IMR-90 (cell line): ENCODE results near the gene LOXL4. TPM values are rescaled to one million over a fixed set of nuclear protein-coding genes. Genes with fewer than 3 reads are reported as not detected.

Experiments
- ATAC-seq: fragments of 200-7000 bp; cut with Tn5 transposase; 2 replicates; pipeline ENCODE4 v1.9.1; 2020; ENCODE audit warnings: low read depth, mild to moderate bottlenecking, moderate library complexity
- BruUV-seq: library from RNA; stranded (reverse); fragments of 400-500 nt; replicated peaks from 2 replicates; lab custom pipeline; 2021; lab: Mats Ljungman, UMichigan
- CTCF ChIA-PET: fragments of 300-600 bp; formaldehyde crosslinking; extraction: SDS; loops from one replicate; lab custom pipeline; 2021; ENCODE audit warnings: antibody characterized with exemption; lab: Yijun Ruan, JAX
- POLR2A ChIA-PET: fragments of 300-600 bp; sonication (Branson Sonifier 250); formaldehyde crosslinking; loops from one replicate; lab custom pipeline; 2022; ENCODE audit warnings: antibody characterized with exemption; ENCODE audit not compliant: unreplicated experiment; lab: Charles Lee
- DNase-seq: peaks from one replicate; pipeline ENCODE4 v3.0.0; 2013
- H2AFZ ChIP-seq: replicated peaks from 2 replicates; pipeline ENCODE3; 2013; ENCODE audit warnings: low read length, mild to moderate bottlenecking; ENCODE audit not compliant: poor library complexity
- H2AK5ac ChIP-seq: 2 replicates; pipeline ENCODE4 v1.6.1; 2013; ENCODE audit warnings: low read depth, low read length, inconsistent platforms
- H2AK9ac ChIP-seq: replicated peaks from 2 replicates; pipeline ENCODE3; 2013; ENCODE audit warnings: mild to moderate bottlenecking, low read depth, low read length, moderate library complexity; ENCODE audit not compliant: poor library complexity
- H2BK120ac ChIP-seq: 2 replicates; pipeline ENCODE4 v1.6.1; 2013; ENCODE audit warnings: low read depth, low read length, inconsistent platforms
- H2BK15ac ChIP-seq: 3 replicates; pipeline ENCODE4 v1.6.1; 2013; ENCODE audit warnings: low read depth, low read length, inconsistent platforms
- H2BK20ac ChIP-seq: 2 replicates; pipeline ENCODE4 v1.6.1; 2013; ENCODE audit warnings: low read depth, mild to moderate bottlenecking, inconsistent platforms, low read length, moderate library complexity
- H2BK5ac ChIP-seq: 2 replicates; pipeline ENCODE4 v1.6.1; 2013; ENCODE audit warnings: mild to moderate bottlenecking, low read depth, low read length, inconsistent platforms; ENCODE audit not compliant: poor library complexity, severe bottlenecking
- H3K14ac ChIP-seq: replicated peaks from 2 replicates; pipeline ENCODE4 v1.6.1; 2013; ENCODE audit warnings: low read depth, low read length, inconsistent platforms
- H3K18ac ChIP-seq: 2 replicates; pipeline ENCODE4 v1.6.1; 2013; ENCODE audit warnings: low read depth, low read length, control low read depth
- H3K23ac ChIP-seq: 2 replicates; pipeline ENCODE4 v1.6.1; 2013; ENCODE audit warnings: low read depth, low read length, inconsistent platforms
- H3K27ac ChIP-seq: 2 replicates; pipeline ENCODE4 v1.5.1; 2013; ENCODE audit warnings: mild to moderate bottlenecking, control low read depth, low read length; ENCODE audit not compliant: insufficient read depth
- H3K27me3 ChIP-seq: 2 replicates; pipeline ENCODE4 v1.6.1; 2013; ENCODE audit warnings: low read length; ENCODE audit not compliant: control insufficient read depth, insufficient read depth
- H3K36me3 ChIP-seq: 2 replicates; pipeline ENCODE4 v1.6.1; 2013; ENCODE audit warnings: low read length, mixed read lengths; ENCODE audit not compliant: control insufficient read depth, insufficient read depth
- H3K4ac ChIP-seq: 2 replicates; pipeline ENCODE4 v1.6.1; 2013; ENCODE audit warnings: low read depth, low read length, inconsistent platforms
- H3K4me1 ChIP-seq: 2 replicates; pipeline ENCODE4 v1.6.1; 2013; ENCODE audit warnings: low read length, mixed read lengths; ENCODE audit not compliant: control insufficient read depth, insufficient read depth
- H3K4me2 ChIP-seq: 2 replicates; pipeline ENCODE4 v1.6.1; 2013; ENCODE audit warnings: low read depth, mild to moderate bottlenecking, control low read depth, low read length, moderate library complexity
- H3K4me3 ChIP-seq: 2 replicates; pipeline ENCODE4 v1.5.1; 2013; ENCODE audit warnings: low read depth, mild to moderate bottlenecking, control low read depth, low read length, moderate library complexity; ENCODE audit not compliant: insufficient read depth
- H3K56ac ChIP-seq: 2 replicates; pipeline ENCODE4 v1.6.1; 2013; ENCODE audit warnings: low read length, inconsistent platforms; ENCODE audit not compliant: insufficient read depth; ENCODE audit errors: extremely low read depth
- H3K79me1 ChIP-seq, 2 experiments: 2 replicates each; pipeline ENCODE4 v1.6.1; 2013; ENCODE audit warnings: low read length in 2 of 2, inconsistent platforms in 1 of 2, low read depth in 1 of 2
- H3K9ac ChIP-seq: 2 replicates; pipeline ENCODE4 v1.6.1; 2013; ENCODE audit warnings: low read depth, low read length, control low read depth
- H3K9me1 ChIP-seq: 2 replicates; pipeline ENCODE4 v1.6.1; 2013; ENCODE audit warnings: low read length, inconsistent platforms; ENCODE audit not compliant: insufficient read depth
- H3K9me3 ChIP-seq: 2 replicates; pipeline ENCODE4 v1.6.1; 2013; ENCODE audit warnings: low read length; ENCODE audit not compliant: control insufficient read depth, insufficient read depth
- H4K20me1 ChIP-seq: 2 replicates; pipeline ENCODE4 v1.6.1; 2013; ENCODE audit warnings: low read length, inconsistent platforms; ENCODE audit not compliant: insufficient read depth
- H4K5ac ChIP-seq: 2 replicates; pipeline ENCODE4 v1.6.1; 2013; ENCODE audit warnings: mild to moderate bottlenecking, low read depth, low read length, control low read depth
- H4K8ac ChIP-seq, 2 experiments: 2 replicates each; pipeline ENCODE4 v1.6.1; 2013; ENCODE audit warnings: low read depth in 2 of 2, low read length in 2 of 2, control low read depth in 1 of 2, inconsistent platforms in 1 of 2
- H4K91ac ChIP-seq: 2 replicates; pipeline ENCODE4 v1.6.1; 2013; ENCODE audit warnings: low read depth, low read length, inconsistent platforms; ENCODE audit not compliant: insufficient read depth
- BHLHE40 ChIP-seq: fragments of 150-350 bp; IDR thresholded peaks from 2 replicates; pipeline ENCODE4 v1.6.1; 2016; ENCODE audit warnings: mild to moderate bottlenecking, low read depth, low read length
- CEBPB ChIP-seq: IDR thresholded peaks from 2 replicates; pipeline ENCODE4 v1.6.1; 2012; ENCODE audit warnings: low read depth, low read length, improper control_type of control experiment
- CHD1 ChIP-seq: IDR thresholded peaks from 2 replicates; pipeline ENCODE4 v1.6.1; 2012; ENCODE audit warnings: low read depth, low read length, improper control_type of control experiment
- CTCF ChIP-seq: conservative IDR thresholded peaks from 2 replicates; pipeline ENCODE4 v1.5.1; 2012; ENCODE audit warnings: mild to moderate bottlenecking, low read depth, low read length, improper control_type of control experiment
- ELK1 ChIP-seq: fragments of 150-350 bp; IDR thresholded peaks from 2 replicates; pipeline ENCODE4 v1.6.1; 2016; ENCODE audit warnings: low read depth, mild to moderate bottlenecking, low read length, moderate library complexity, borderline replicate concordance
- FOS ChIP-seq: fragments of 150-350 bp; IDR thresholded peaks from 2 replicates; pipeline ENCODE4 v1.6.1; 2016; ENCODE audit warnings: low read depth, low read length
- MAFK ChIP-seq: IDR thresholded peaks from 2 replicates; pipeline ENCODE4 v1.6.1; 2012; ENCODE audit warnings: low read depth, low read length, improper control_type of control experiment
- MAZ ChIP-seq: IDR thresholded peaks from 2 replicates; pipeline ENCODE4 v1.6.1; 2012; ENCODE audit warnings: low read depth, mild to moderate bottlenecking, low read length, improper control_type of control experiment, moderate library complexity, borderline replicate concordance
- MXI1 ChIP-seq: IDR thresholded peaks from 2 replicates; pipeline ENCODE4 v1.6.1; 2012; ENCODE audit warnings: low read depth, mild to moderate bottlenecking, low read length, moderate library complexity, borderline replicate concordance
- NFE2L2 ChIP-seq: fragments of 150-350 bp; IDR thresholded peaks from 2 replicates; pipeline ENCODE4 v1.6.1; 2016; ENCODE audit warnings: low read depth, mild to moderate bottlenecking, low read length
- POLR2A ChIP-seq: IDR thresholded peaks from 2 replicates; pipeline ENCODE4 v1.6.1; 2012; ENCODE audit warnings: mild to moderate bottlenecking, low read depth, low read length
- RAD21 ChIP-seq: IDR thresholded peaks from 2 replicates; pipeline ENCODE4 v1.6.1; 2012; ENCODE audit warnings: low read length, improper control_type of control experiment
- RCOR1 ChIP-seq: IDR thresholded peaks from 2 replicates; pipeline ENCODE4 v1.6.1; 2012; ENCODE audit warnings: mild to moderate bottlenecking, low read length, improper control_type of control experiment; ENCODE audit not compliant: insufficient replicate concordance
- RFX5 ChIP-seq: IDR thresholded peaks from 2 replicates; pipeline ENCODE4 v1.8.0; 2012; ENCODE audit warnings: low read depth, mild to moderate bottlenecking, low read length, moderate library complexity
- SMC3 ChIP-seq: fragments of 150-350 bp; IDR thresholded peaks from 2 replicates; pipeline ENCODE4 v1.6.1; 2016; ENCODE audit warnings: low read depth, mild to moderate bottlenecking, antibody characterized with exemption, low read length, moderate library complexity
- USF2 ChIP-seq: fragments of 150-350 bp; IDR thresholded peaks from 2 replicates; pipeline ENCODE4 v1.6.1; 2017; ENCODE audit warnings: mild to moderate bottlenecking, antibody characterized with exemption, low read length, low read depth
- WGBS, 2 experiments: methylation state at CpG; one replicate each; pipeline versions ENCODE4 v1.1.5 to v1.1.7; 2013; ENCODE audit warnings: missing lambda C conversion rate in 2 of 2; ENCODE audit not compliant: insufficient read length in 1 of 2; ENCODE audit errors: extremely low coverage in 2 of 2; 5-methylcytosine and 5-hydroxymethylcytosine counted together
- dilution Hi-C: fragments of 300-500 bp; cut with HindIII; formaldehyde crosslinking; loops from one replicate; pipeline ENCODE4 v1.14.3; 2018; ENCODE audit warnings: low sequenced_read_pairs; ENCODE audit not compliant: unreplicated experiment
- in situ Hi-C: fragments of 300-500 bp; cut with MboI; formaldehyde crosslinking; loops from 3 replicates; pipeline ENCODE4 v1.14.3; 2019; ENCODE audit warnings: low sequenced_read_pairs, inconsistent platforms, mixed read lengths
- intact Hi-C: fragments of 100-400 bp; cut with micrococcal nuclease; formaldehyde crosslinking; loops from 2 replicates; pipeline ENCODE4 v1.10.0; 2022
- polyA plus RNA-seq, 3 experiments: library from polyadenylated mRNA; depleted of rRNA; stranded (reverse); fragments of >200 nt; gene quantifications; 2 replicates each; pipeline ENCODE4 v1.2.3, GENCODE V29; 2012; ENCODE audit warnings: low replicate concordance in 1 of 3
- total RNA-seq: library from RNA; depleted of rRNA; stranded (reverse); fragments of >200 nt; gene quantifications from 2 replicates; pipeline ENCODE4 v1.2.3, GENCODE V29; 2012

LOXL4 gene
- total and polyA plus RNA-seq, 2 of the 4 experiments (the other 2 are of a cell fraction): 20.8 to 26.7 TPM

- H3K9me3 ChIP-seq: no peaks in the 10 kb centered on the region
- dilution Hi-C loops: no loop called here
- no peaks in the 10 kb centered on the region for H3K4me1 ChIP-seq
- H3K27me3 ChIP-seq: no peaks in the 10 kb centered on the region
- H3K56ac ChIP-seq: no peak overlapping the region
- DNase-seq (no peak), ATAC-seq (no peak)
- intact Hi-C loops: no loop called here
- no peak overlapping the region for H3K9ac ChIP-seq
- no peak overlapping the region for H3K4me3 ChIP-seq
- H4K91ac ChIP-seq: no peak overlapping the region
- H3K27ac ChIP-seq: no peak overlapping the region
- no peak overlapping the region for H4K5ac ChIP-seq
- no TSS peak for BruUV-seq
- H3K36me3 ChIP-seq: no peaks in the 10 kb centered on the region
- H2BK15ac ChIP-seq: no peak overlapping the region
- H3K9me1 ChIP-seq: no peaks in the 10 kb centered on the region
- no peak overlapping the region for H3K23ac ChIP-seq
- peaks cover 10 to 22% of the 10 kb centered on the region in 2 experiments for H3K79me1 ChIP-seq
- in situ Hi-C loops: no loop called here
- H4K8ac ChIP-seq: no peak overlapping the region
- TF ChIP-seq BHLHE40 (no peak), USF2 (no peak), CEBPB (no peak), NFE2L2 (no peak), CHD1 (no peak), SMC3 (no peak), RFX5 (no peak), POLR2A (no peak), RAD21 (no peak), MXI1 (no peak), RCOR1 (no peak), MAFK (no peak), CTCF (no peak), MAZ (no peak), FOS (no peak), ELK1 (no peak)
- H2AFZ ChIP-seq: no peak overlapping the region
- ChIA-PET POLR2A (no interaction called here), CTCF (no interaction called here)
- no CpG with 5 or more reads among the region's 5 CpGs for WGBS, 2 experiments
- no peak overlapping the region for H3K18ac ChIP-seq
- no peak overlapping the region for H3K4ac ChIP-seq
- no peak overlapping the region for H2BK120ac ChIP-seq
- H2AK9ac ChIP-seq: no peak overlapping the region
- no peak overlapping the region for H3K14ac ChIP-seq
- no peak overlapping the region for H2AK5ac ChIP-seq
- no peak overlapping the region for H2BK5ac ChIP-seq
- no peak overlapping the region for H2BK20ac ChIP-seq
- H3K4me2 ChIP-seq: no peak overlapping the region
- peaks cover 2% of the 10 kb centered on the region; the same call in 1 of the 2 replicates for H4K20me1 ChIP-seq
Measured at GRCh38 chr10:98201760-98202159, 66.2 kb downstream of the LOXL4 start.
